GM23338 (cell line): ENCODE measurements around the gene COL21A1. TPM values are rescaled to one million over a fixed set of nuclear protein-coding genes. Genes with fewer than 3 reads are reported as not detected.

Experiments used
- ATAC-seq: fragments of 200-7000 bp; cut with Tn5 transposase; 3 replicates; pipeline ENCODE4 v1.9.1; 2020
- DNase-seq: peaks from one replicate; pipeline ENCODE4 v3.0.0-alpha.2; 2015; ENCODE audit warnings: low spot score
- H2AFZ ChIP-seq: fragments of 200-600 bp; sonication (generic); 2 replicates; pipeline ENCODE4 v1.8.0; 2016; ENCODE audit warnings: antibody characterized with exemption, mild to moderate bottlenecking, moderate library complexity
- H3F3A ChIP-seq: fragments of 200-600 bp; sonication (generic); replicated peaks from 2 replicates; pipeline ENCODE4 v1.8.0; 2017; ENCODE audit warnings: antibody characterized with exemption, mixed run types, low read depth
- H3K27ac ChIP-seq: fragments of 200-600 bp; sonication (generic); 2 replicates; pipeline ENCODE4 v1.6.1; 2016; ENCODE audit warnings: low read depth
- H3K27me3 ChIP-seq: fragments of 200-600 bp; sonication (generic); 2 replicates; pipeline ENCODE4 v1.8.0; 2016; ENCODE audit warnings: mild to moderate bottlenecking, mixed run types, moderate library complexity; ENCODE audit not compliant: insufficient read depth
- H3K36me3 ChIP-seq: fragments of 200-600 bp; sonication (generic); 2 replicates; pipeline ENCODE4 v1.8.0; 2016; ENCODE audit warnings: mild to moderate bottlenecking; ENCODE audit not compliant: insufficient read depth
- H3K4me1 ChIP-seq: fragments of 200-600 bp; sonication (generic); 2 replicates; pipeline ENCODE4 v1.8.0; 2016; ENCODE audit warnings: mild to moderate bottlenecking, moderate library complexity; ENCODE audit not compliant: insufficient read depth
- H3K4me2 ChIP-seq: fragments of 200-600 bp; sonication (generic); 2 replicates; pipeline ENCODE4 v1.7.1; 2017; ENCODE audit warnings: mixed run types
- H3K4me3 ChIP-seq: fragments of 200-600 bp; sonication (generic); 2 replicates; pipeline ENCODE4 v1.6.1; 2016; ENCODE audit warnings: mixed run types
- H3K79me2 ChIP-seq: fragments of 200-600 bp; sonication (generic); replicated peaks from 2 replicates; pipeline ENCODE4 v1.8.0; 2017; ENCODE audit warnings: mild to moderate bottlenecking; ENCODE audit not compliant: insufficient read depth
- H3K9me2 ChIP-seq: fragments of 200-600 bp; sonication (generic); 2 replicates; pipeline ENCODE4 v1.8.0; 2017; ENCODE audit not compliant: insufficient read depth
- H4K20me1 ChIP-seq: fragments of 200-600 bp; sonication (generic); replicated peaks from 2 replicates; pipeline ENCODE4 v1.8.0; 2017; ENCODE audit warnings: mild to moderate bottlenecking; ENCODE audit not compliant: insufficient read depth
- H3K27ac Mint-ChIP-seq: 2 replicates; pipeline ENCODE4 v1.8.0; 2020; ENCODE audit warnings: inconsistent platforms, mild to moderate bottlenecking, moderate library complexity, mixed read lengths
- H3K27me3 Mint-ChIP-seq: 3 replicates; pipeline ENCODE4 v1.8.0; 2022; ENCODE audit warnings: low read depth, mild to moderate bottlenecking, moderate library complexity, mixed read lengths, inconsistent platforms; ENCODE audit not compliant: insufficient read depth, poor library complexity
- H3K36me3 Mint-ChIP-seq: 3 replicates; pipeline ENCODE4 v1.8.0; 2021; ENCODE audit warnings: low read depth, mild to moderate bottlenecking, inconsistent platforms, moderate library complexity, mixed read lengths
- H3K4me1 Mint-ChIP-seq: 3 replicates; pipeline ENCODE4 v1.8.0; 2020; ENCODE audit warnings: mild to moderate bottlenecking, inconsistent platforms, mixed read lengths
- H3K4me3 Mint-ChIP-seq: 3 replicates; pipeline ENCODE4 v1.8.0; 2021; ENCODE audit warnings: moderate library complexity, mild to moderate bottlenecking, inconsistent platforms, mixed read lengths
- H3K9me3 Mint-ChIP-seq: 3 replicates; pipeline ENCODE4 v1.8.0; 2020; ENCODE audit warnings: moderate library complexity, mild to moderate bottlenecking, inconsistent platforms, mixed read lengths
- CREB1 ChIP-seq: fragments of 250-450 bp; sonication (Bioruptor Pico); IDR thresholded peaks from 2 replicates; pipeline ENCODE4 v1.5.0; 2020; ENCODE audit warnings: low read depth, mild to moderate bottlenecking, moderate library complexity
- EZH2 ChIP-seq: fragments of 200-600 bp; sonication (generic); IDR thresholded peaks from one replicate; pipeline ENCODE4 v1.8.0; 2017; ENCODE audit warnings: antibody characterized with exemption, mild to moderate bottlenecking, low read depth; ENCODE audit not compliant: unreplicated experiment
- EZH2phosphoT487 ChIP-seq: fragments of 200-600 bp; sonication (generic); IDR thresholded peaks from one replicate; pipeline ENCODE4 v1.8.1; 2018; ENCODE audit warnings: antibody characterized with exemption; ENCODE audit not compliant: unreplicated experiment
- JUNB ChIP-seq: IDR thresholded peaks from one replicate; pipeline ENCODE4 v1.6.1; 2016; ENCODE audit warnings: antibody characterized with exemption; ENCODE audit not compliant: unreplicated experiment
- NANOG ChIP-seq: IDR thresholded peaks from 2 replicates; pipeline ENCODE4 v1.6.1; 2016; ENCODE audit warnings: antibody characterized with exemption, borderline replicate concordance
- POLR2AphosphoS5 ChIP-seq: IDR thresholded peaks from 2 replicates; pipeline ENCODE4 v1.6.1; 2016; ENCODE audit warnings: antibody characterized with exemption, low read depth
- STAT1 ChIP-seq: IDR thresholded peaks from one replicate; pipeline ENCODE4 v1.6.1; 2016; ENCODE audit warnings: antibody characterized with exemption; ENCODE audit not compliant: unreplicated experiment
- ZNF114 ChIP-seq: fragments of 250-450 bp; sonication (Bioruptor Pico); IDR thresholded peaks from 2 replicates; pipeline ENCODE4 v1.5.0; 2020; ENCODE audit warnings: mild to moderate bottlenecking, moderate library complexity
- ZNF331 ChIP-seq: fragments of 250-450 bp; sonication (Bioruptor Pico); IDR thresholded peaks from 2 replicates; pipeline ENCODE4 v1.5.0; 2020; ENCODE audit warnings: low read depth, mild to moderate bottlenecking, moderate library complexity
- polyA plus RNA-seq: library from polyadenylated mRNA; unstranded; fragments of >200 nt; fragmentation: Nextera tagmentation; extraction: Ambion mirVana; gene quantifications from 2 replicates; pipeline ENCODE4 v1.2.1, GENCODE V29; 2016
- total RNA-seq: library from RNA; depleted of rRNA; stranded (reverse); fragments of >200 nt; shearing (Covaris generic); gene quantifications from 2 replicates; pipeline ENCODE4 v1.2.3, GENCODE V29; 2014
- TF ChIP-seq, protein P1 (sequence below): IDR thresholded peaks from 2 replicates; pipeline ENCODE4 v1.6.1; 2016; ENCODE audit warnings: antibody characterized with exemption
- TF ChIP-seq, protein P2 (sequence below): IDR thresholded peaks from one replicate; pipeline ENCODE4 v1.6.1; 2018; ENCODE audit warnings: antibody characterized with exemption; ENCODE audit not compliant: unreplicated experiment
- TF ChIP-seq, protein P3 (sequence below): fragments of 250-450 bp; sonication (Bioruptor Pico); IDR thresholded peaks from 2 replicates; pipeline ENCODE4 v1.5.0; 2020; ENCODE audit warnings: mild to moderate bottlenecking, moderate library complexity
- TF ChIP-seq, protein P4 (sequence below), 2 experiments: fragments of 200-600 bp in 1 of 2; sonication (generic) in 1 of 2; conservative IDR thresholded peaks; 2 replicates each; pipeline versions ENCODE4 v1.5.1 to v1.6.1; 2016 to 2017; ENCODE audit warnings: antibody characterized with exemption in 2 of 2, low read depth in 2 of 2, mild to moderate bottlenecking in 2 of 2, moderate library complexity in 1 of 2

COL21A1 gene
- total and polyA plus RNA-seq, 2 experiments from 2014 or later, result 5.0 to 6.2 TPM

DNA sequence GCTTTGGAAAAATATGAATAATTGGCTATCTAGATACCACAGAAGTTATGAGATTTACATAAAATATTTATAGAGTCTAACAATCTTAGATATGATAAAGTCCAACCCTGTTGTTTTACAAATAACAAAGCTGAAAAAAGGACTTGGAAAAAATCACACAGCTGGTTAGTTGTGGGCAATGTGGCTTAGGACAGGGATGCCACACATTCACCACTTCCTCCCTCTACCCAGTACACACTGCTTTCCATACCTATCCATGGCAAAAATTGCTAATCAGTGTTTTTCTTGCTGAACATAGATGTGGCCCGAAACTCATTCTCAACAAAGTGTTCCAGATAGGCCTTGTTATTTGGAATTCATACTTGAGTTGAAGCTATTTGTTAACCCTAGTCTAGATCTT, 224.7 kb downstream of the COL21A1 start:
- H3K36me3 ChIP-seq, result no peaks in the 10 kb centered on the region
- no peaks in the 10 kb centered on the region for H3K27me3 Mint-ChIP-seq
- DNase-seq, result no peak
- H2AFZ ChIP-seq, result no peak overlapping the region
- no peak overlapping the region for H3K4me3 ChIP-seq
- H3K27ac ChIP-seq, result no peak overlapping the region
- H3K4me1 Mint-ChIP-seq, result peaks cover 9% of the 10 kb centered on the region; the same call in 2 of the 3 replicates
- H3F3A ChIP-seq, result no peaks in the 10 kb centered on the region
- no peak overlapping the region for H3K4me3 Mint-ChIP-seq
- H3K4me1 ChIP-seq, result peaks cover 8% of the 10 kb centered on the region
- H3K4me2 ChIP-seq, result no peak overlapping the region
- H3K9me3 Mint-ChIP-seq, result no peaks in the 10 kb centered on the region
- H3K79me2 ChIP-seq, result no peaks in the 10 kb centered on the region
- H3K9me2 ChIP-seq, result no peaks in the 10 kb centered on the region; the same call in 1 of the 2 replicates
- H3K27me3 ChIP-seq, result no peaks in the 10 kb centered on the region
- H3K27ac Mint-ChIP-seq, result no peak overlapping the region
- no peak for TF ChIP-seq ZNF114
- no peak for TF ChIP-seq EZH2phosphoT487
- TF ChIP-seq ZNF331, result no peak
- TF ChIP-seq, protein P1, sequence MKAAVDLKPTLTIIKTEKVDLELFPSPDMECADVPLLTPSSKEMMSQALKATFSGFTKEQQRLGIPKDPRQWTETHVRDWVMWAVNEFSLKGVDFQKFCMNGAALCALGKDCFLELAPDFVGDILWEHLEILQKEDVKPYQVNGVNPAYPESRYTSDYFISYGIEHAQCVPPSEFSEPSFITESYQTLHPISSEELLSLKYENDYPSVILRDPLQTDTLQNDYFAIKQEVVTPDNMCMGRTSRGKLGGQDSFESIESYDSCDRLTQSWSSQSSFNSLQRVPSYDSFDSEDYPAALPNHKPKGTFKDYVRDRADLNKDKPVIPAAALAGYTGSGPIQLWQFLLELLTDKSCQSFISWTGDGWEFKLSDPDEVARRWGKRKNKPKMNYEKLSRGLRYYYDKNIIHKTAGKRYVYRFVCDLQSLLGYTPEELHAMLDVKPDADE, result no peak
- TF ChIP-seq, protein P2, sequence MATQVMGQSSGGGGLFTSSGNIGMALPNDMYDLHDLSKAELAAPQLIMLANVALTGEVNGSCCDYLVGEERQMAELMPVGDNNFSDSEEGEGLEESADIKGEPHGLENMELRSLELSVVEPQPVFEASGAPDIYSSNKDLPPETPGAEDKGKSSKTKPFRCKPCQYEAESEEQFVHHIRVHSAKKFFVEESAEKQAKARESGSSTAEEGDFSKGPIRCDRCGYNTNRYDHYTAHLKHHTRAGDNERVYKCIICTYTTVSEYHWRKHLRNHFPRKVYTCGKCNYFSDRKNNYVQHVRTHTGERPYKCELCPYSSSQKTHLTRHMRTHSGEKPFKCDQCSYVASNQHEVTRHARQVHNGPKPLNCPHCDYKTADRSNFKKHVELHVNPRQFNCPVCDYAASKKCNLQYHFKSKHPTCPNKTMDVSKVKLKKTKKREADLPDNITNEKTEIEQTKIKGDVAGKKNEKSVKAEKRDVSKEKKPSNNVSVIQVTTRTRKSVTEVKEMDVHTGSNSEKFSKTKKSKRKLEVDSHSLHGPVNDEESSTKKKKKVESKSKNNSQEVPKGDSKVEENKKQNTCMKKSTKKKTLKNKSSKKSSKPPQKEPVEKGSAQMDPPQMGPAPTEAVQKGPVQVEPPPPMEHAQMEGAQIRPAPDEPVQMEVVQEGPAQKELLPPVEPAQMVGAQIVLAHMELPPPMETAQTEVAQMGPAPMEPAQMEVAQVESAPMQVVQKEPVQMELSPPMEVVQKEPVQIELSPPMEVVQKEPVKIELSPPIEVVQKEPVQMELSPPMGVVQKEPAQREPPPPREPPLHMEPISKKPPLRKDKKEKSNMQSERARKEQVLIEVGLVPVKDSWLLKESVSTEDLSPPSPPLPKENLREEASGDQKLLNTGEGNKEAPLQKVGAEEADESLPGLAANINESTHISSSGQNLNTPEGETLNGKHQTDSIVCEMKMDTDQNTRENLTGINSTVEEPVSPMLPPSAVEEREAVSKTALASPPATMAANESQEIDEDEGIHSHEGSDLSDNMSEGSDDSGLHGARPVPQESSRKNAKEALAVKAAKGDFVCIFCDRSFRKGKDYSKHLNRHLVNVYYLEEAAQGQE, result no peak
- TF ChIP-seq NANOG, result no peak
- TF ChIP-seq, protein P3, sequence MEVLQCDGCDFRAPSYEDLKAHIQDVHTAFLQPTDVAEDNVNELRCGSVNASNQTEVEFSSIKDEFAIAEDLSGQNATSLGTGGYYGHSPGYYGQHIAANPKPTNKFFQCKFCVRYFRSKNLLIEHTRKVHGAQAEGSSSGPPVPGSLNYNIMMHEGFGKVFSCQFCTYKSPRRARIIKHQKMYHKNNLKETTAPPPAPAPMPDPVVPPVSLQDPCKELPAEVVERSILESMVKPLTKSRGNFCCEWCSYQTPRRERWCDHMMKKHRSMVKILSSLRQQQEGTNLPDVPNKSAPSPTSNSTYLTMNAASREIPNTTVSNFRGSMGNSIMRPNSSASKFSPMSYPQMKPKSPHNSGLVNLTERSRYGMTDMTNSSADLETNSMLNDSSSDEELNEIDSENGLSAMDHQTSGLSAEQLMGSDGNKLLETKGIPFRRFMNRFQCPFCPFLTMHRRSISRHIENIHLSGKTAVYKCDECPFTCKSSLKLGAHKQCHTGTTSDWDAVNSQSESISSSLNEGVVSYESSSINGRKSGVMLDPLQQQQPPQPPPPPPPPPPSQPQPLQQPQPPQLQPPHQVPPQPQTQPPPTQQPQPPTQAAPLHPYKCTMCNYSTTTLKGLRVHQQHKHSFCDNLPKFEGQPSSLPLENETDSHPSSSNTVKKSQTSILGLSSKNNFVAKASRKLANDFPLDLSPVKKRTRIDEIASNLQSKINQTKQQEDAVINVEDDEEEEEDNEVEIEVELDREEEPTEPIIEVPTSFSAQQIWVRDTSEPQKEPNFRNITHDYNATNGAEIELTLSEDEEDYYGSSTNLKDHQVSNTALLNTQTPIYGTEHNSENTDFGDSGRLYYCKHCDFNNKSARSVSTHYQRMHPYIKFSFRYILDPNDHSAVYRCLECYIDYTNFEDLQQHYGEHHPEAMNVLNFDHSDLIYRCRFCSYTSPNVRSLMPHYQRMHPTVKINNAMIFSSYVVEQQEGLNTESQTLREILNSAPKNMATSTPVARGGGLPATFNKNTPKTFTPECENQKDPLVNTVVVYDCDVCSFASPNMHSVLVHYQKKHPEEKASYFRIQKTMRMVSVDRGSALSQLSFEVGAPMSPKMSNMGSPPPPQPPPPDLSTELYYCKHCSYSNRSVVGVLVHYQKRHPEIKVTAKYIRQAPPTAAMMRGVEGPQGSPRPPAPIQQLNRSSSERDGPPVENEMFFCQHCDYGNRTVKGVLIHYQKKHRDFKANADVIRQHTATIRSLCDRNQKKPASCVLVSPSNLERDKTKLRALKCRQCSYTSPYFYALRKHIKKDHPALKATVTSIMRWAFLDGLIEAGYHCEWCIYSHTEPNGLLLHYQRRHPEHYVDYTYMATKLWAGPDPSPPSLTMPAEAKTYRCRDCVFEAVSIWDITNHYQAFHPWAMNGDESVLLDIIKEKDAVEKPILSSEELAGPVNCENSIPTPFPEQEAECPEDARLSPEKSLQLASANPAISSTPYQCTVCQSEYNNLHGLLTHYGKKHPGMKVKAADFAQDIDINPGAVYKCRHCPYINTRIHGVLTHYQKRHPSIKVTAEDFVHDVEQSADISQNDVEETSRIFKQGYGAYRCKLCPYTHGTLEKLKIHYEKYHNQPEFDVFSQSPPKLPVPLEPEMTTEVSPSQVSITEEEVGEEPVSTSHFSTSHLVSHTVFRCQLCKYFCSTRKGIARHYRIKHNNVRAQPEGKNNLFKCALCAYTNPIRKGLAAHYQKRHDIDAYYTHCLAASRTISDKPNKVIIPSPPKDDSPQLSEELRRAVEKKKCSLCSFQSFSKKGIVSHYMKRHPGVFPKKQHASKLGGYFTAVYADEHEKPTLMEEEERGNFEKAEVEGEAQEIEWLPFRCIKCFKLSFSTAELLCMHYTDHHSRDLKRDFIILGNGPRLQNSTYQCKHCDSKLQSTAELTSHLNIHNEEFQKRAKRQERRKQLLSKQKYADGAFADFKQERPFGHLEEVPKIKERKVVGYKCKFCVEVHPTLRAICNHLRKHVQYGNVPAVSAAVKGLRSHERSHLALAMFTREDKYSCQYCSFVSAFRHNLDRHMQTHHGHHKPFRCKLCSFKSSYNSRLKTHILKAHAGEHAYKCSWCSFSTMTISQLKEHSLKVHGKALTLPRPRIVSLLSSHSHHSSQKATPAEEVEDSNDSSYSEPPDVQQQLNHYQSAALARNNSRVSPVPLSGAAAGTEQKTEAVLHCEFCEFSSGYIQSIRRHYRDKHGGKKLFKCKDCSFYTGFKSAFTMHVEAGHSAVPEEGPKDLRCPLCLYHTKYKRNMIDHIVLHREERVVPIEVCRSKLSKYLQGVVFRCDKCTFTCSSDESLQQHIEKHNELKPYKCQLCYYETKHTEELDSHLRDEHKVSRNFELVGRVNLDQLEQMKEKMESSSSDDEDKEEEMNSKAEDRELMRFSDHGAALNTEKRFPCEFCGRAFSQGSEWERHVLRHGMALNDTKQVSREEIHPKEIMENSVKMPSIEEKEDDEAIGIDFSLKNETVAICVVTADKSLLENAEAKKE (CRISPR knock-in tag), result no peak
- TF ChIP-seq CREB1 (CRISPR knock-in tag), result no peak
- no peak for TF ChIP-seq STAT1
- no peak for TF ChIP-seq JUNB
- TF ChIP-seq POLR2AphosphoS5, result no peak
- no peak for TF ChIP-seq EZH2
- TF ChIP-seq, protein P4, sequence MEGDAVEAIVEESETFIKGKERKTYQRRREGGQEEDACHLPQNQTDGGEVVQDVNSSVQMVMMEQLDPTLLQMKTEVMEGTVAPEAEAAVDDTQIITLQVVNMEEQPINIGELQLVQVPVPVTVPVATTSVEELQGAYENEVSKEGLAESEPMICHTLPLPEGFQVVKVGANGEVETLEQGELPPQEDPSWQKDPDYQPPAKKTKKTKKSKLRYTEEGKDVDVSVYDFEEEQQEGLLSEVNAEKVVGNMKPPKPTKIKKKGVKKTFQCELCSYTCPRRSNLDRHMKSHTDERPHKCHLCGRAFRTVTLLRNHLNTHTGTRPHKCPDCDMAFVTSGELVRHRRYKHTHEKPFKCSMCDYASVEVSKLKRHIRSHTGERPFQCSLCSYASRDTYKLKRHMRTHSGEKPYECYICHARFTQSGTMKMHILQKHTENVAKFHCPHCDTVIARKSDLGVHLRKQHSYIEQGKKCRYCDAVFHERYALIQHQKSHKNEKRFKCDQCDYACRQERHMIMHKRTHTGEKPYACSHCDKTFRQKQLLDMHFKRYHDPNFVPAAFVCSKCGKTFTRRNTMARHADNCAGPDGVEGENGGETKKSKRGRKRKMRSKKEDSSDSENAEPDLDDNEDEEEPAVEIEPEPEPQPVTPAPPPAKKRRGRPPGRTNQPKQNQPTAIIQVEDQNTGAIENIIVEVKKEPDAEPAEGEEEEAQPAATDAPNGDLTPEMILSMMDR (conservative IDR thresholded peaks at IDR 0.05; ENCODE audit: low read depth in 2 of 2), result no peak
- no peak for ATAC-seq
- H4K20me1 ChIP-seq, result no peaks in the 10 kb centered on the region
- H3K36me3 Mint-ChIP-seq, result no peaks in the 10 kb centered on the region
